Kidney epithelial cell (primary cell): ENCODE measurements around the gene DHX35. TPM values are rescaled to one million over a fixed set of nuclear protein-coding genes. Genes with fewer than 3 reads are reported as not detected.

ENCODE experiments used
- DNase-seq: peaks from one replicate; pipeline ENCODE4 v3.0.0-alpha.2; 2010; ENCODE audit warnings: low read depth
- H3K27me3 ChIP-seq: 2 replicates; pipeline ENCODE4 v1.6.0; 2011; ENCODE audit warnings: low read length; ENCODE audit not compliant: control insufficient read depth, insufficient read depth
- H3K36me3 ChIP-seq: 2 replicates; pipeline ENCODE4 v1.5.1; 2011; ENCODE audit warnings: low read length; ENCODE audit not compliant: control insufficient read depth, insufficient read depth
- H3K4me3 ChIP-seq: 2 replicates; pipeline ENCODE4 v1.5.1; 2011; ENCODE audit warnings: low read depth, mild to moderate bottlenecking, control low read depth, low read length
- CTCF ChIP-seq: IDR thresholded peaks from 2 replicates; pipeline ENCODE4 v1.5.1; 2011; ENCODE audit warnings: mild to moderate bottlenecking, moderate library complexity, low read length, control low read depth, inconsistent platforms; ENCODE audit not compliant: insufficient read depth, poor library complexity, severe bottlenecking
- total RNA-seq: library from RNA; depleted of rRNA; stranded (reverse); fragments of >200 nt; gene quantifications from 2 replicates; pipeline ENCODE4 v1.2.3, GENCODE V29; 2015

DHX35 gene
- total RNA-seq, 1 donor from 2014 or later: 7.4 TPM

- DNase-seq: no peak
- no peak for TF ChIP-seq CTCF
- Histone ChIP-seq H3K4me3 (no peak overlapping the region), H3K36me3 (no peaks in the 10 kb centered on the region), H3K27me3 (no peaks in the 10 kb centered on the region)
These were observed 11.5 kb downstream of the DHX35 start for GRCh38 chr20:38973645-38974044.

GRCh38 chr20:38975539-38976120 lies 13.5 kb downstream of the DHX35 start:
- no peak overlapping the region for H3K4me3 ChIP-seq
- no peak for DNase-seq
- TF ChIP-seq CTCF: no peak
- H3K36me3 ChIP-seq: no peaks in the 10 kb centered on the region
- H3K27me3 ChIP-seq: no peaks in the 10 kb centered on the region

GRCh38 chr20:38979434-38979833 lies 17.3 kb downstream of the DHX35 start:
- Histone ChIP-seq H3K27me3 (no peaks in the 10 kb centered on the region), H3K36me3 (no peaks in the 10 kb centered on the region), H3K4me3 (no peak overlapping the region)
- no peak for DNase-seq
- TF ChIP-seq CTCF: no peak

- no peaks in the 10 kb centered on the region for H3K27me3 ChIP-seq
- TF ChIP-seq CTCF: no peak
- H3K4me3 ChIP-seq: no peak overlapping the region
- H3K36me3 ChIP-seq: no peaks in the 10 kb centered on the region
- DNase-seq: no peak
These were observed 17.7 kb downstream of the DHX35 start for GRCh38 chr20:38979842-38980241.

GRCh38 chr20:38982291-38982690 lies 20.1 kb downstream of the DHX35 start:
- no peak for TF ChIP-seq CTCF
- no peak overlapping the region for H3K4me3 ChIP-seq
- H3K27me3 ChIP-seq: no peaks in the 10 kb centered on the region
- no peak for DNase-seq
- no peaks in the 10 kb centered on the region for H3K36me3 ChIP-seq

GRCh38 chr20:38985060-38985459 lies 22.9 kb downstream of the DHX35 start:
- Histone ChIP-seq H3K27me3 (no peaks in the 10 kb centered on the region), H3K36me3 (no peaks in the 10 kb centered on the region), H3K4me3 (no peak overlapping the region)
- no peak for TF ChIP-seq CTCF
- DNase-seq: no peak
